Osteoblast (primary cell): ENCODE results near the gene TIMM17B. TPM values are rescaled to one million over a fixed set of nuclear protein-coding genes. Genes with fewer than 3 reads are reported as not detected.

Experiments
- DNase-seq: peaks from one replicate; pipeline ENCODE4 v3.0.0; 2011; ENCODE audit warnings: low spot score, mixed read lengths; ENCODE audit not compliant: insufficient read length; ENCODE audit errors: missing footprints
- H2AFZ ChIP-seq: 2 replicates; pipeline ENCODE4 v1.6.0; 2011; ENCODE audit warnings: mild to moderate bottlenecking, low read length
- H3K27ac ChIP-seq: 2 replicates; pipeline ENCODE4 v1.5.1; 2011; ENCODE audit warnings: mild to moderate bottlenecking, low read depth, low read length, moderate library complexity
- H3K27me3 ChIP-seq: 2 replicates; pipeline ENCODE4 v1.6.0; 2012; ENCODE audit warnings: mild to moderate bottlenecking, control low read depth, inconsistent platforms, low read length, moderate library complexity; ENCODE audit not compliant: insufficient read depth
- H3K36me3 ChIP-seq: 2 replicates; pipeline ENCODE4 v1.5.1; 2011; ENCODE audit warnings: mild to moderate bottlenecking, low read length, control low read depth, moderate library complexity; ENCODE audit not compliant: insufficient read depth
- H3K4me1 ChIP-seq: 2 replicates; pipeline ENCODE4 v1.5.1; 2011; ENCODE audit warnings: mild to moderate bottlenecking, low read length, control low read depth, moderate library complexity; ENCODE audit not compliant: insufficient read depth
- H3K4me2 ChIP-seq: 2 replicates; pipeline ENCODE4 v1.6.0; 2011; ENCODE audit warnings: mild to moderate bottlenecking, low read length; ENCODE audit not compliant: insufficient read depth
- H3K4me3 ChIP-seq: fragments of 200-600 bp; sonication (generic); 3 replicates; pipeline ENCODE4 v1.5.1; 2012; ENCODE audit warnings: mild to moderate bottlenecking, low read length, inconsistent platforms; ENCODE audit not compliant: insufficient read depth
- H3K79me2 ChIP-seq: 2 replicates; pipeline ENCODE4 v1.6.0; 2012; ENCODE audit warnings: mild to moderate bottlenecking, low read length, control low read depth, inconsistent platforms; ENCODE audit not compliant: insufficient read depth
- H3K9me3 ChIP-seq: 2 replicates; pipeline ENCODE4 v1.5.1; 2011; ENCODE audit warnings: low read depth, low read length, control low read depth
- H4K20me1 ChIP-seq: 2 replicates; pipeline ENCODE4 v1.6.0; 2012; ENCODE audit warnings: mild to moderate bottlenecking, low read length, control low read depth; ENCODE audit not compliant: insufficient read depth
- total RNA-seq: library from RNA; depleted of rRNA; stranded (reverse); fragments of >200 nt; gene quantifications from 2 replicates; pipeline ENCODE4 v1.2.3, GENCODE V29; 2012
- TF ChIP-seq, protein P1 (sequence below): IDR thresholded peaks from 2 replicates; pipeline ENCODE4 v1.5.1; 2011; ENCODE audit warnings: mild to moderate bottlenecking, low read depth, low read length, moderate library complexity; ENCODE audit errors: extremely low read depth

The TIMM17B gene
- total RNA-seq, 1 donor, result 24.2 TPM

DNA sequence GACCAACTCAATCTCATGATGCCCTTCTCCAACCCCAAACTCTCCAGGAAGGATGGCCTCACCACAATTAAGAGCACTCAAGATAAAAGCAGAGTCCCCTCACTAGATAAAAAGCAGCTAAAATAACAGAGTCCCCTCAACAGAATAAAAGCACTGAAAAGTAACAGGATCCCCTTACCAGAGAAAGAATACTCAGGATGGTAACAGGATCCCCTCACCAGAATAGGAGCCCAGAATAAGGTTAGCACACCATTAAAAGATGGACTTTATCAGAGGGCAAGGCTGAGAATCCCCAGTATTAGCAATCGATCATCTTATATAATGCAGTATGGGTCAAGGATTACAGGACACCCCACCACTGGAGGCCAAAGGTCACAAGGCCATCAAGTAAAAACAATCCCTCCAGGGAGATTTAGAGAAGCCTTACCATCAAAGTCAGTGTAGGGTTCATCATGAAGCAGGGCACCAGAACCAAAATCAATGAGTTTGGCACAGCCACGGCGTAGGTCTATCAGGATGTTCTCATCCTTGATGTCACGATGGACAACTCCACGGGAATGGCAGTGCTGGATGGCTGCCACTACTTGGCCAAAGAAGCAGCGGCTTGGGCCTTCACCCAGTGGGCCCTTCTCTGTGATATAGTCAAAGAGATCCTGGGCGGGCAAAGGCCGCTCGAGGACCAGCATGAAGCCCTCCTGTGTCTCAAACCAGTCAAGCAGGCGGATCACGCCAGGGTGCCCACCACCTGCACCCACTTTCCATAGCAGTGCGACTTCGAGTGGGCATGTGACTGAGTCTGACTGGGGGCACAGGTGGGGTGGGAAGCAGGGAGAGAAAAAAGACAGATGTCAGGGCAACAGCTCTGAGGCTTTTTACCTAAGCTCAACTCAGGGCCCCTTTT, 17.3 kb upstream of the TIMM17B start:
- H3K36me3 ChIP-seq, result peaks cover 16% of the 10 kb centered on the region
- no peaks in the 10 kb centered on the region for H4K20me1 ChIP-seq
- H3K4me2 ChIP-seq, result no peak overlapping the region
- peaks cover 20% of the 10 kb centered on the region for H3K79me2 ChIP-seq
- H3K27me3 ChIP-seq, result no peaks in the 10 kb centered on the region
- H2AFZ ChIP-seq, result no peak overlapping the region
- TF ChIP-seq, protein P1, sequence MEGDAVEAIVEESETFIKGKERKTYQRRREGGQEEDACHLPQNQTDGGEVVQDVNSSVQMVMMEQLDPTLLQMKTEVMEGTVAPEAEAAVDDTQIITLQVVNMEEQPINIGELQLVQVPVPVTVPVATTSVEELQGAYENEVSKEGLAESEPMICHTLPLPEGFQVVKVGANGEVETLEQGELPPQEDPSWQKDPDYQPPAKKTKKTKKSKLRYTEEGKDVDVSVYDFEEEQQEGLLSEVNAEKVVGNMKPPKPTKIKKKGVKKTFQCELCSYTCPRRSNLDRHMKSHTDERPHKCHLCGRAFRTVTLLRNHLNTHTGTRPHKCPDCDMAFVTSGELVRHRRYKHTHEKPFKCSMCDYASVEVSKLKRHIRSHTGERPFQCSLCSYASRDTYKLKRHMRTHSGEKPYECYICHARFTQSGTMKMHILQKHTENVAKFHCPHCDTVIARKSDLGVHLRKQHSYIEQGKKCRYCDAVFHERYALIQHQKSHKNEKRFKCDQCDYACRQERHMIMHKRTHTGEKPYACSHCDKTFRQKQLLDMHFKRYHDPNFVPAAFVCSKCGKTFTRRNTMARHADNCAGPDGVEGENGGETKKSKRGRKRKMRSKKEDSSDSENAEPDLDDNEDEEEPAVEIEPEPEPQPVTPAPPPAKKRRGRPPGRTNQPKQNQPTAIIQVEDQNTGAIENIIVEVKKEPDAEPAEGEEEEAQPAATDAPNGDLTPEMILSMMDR, result no peak
- no peaks in the 10 kb centered on the region for H3K9me3 ChIP-seq
- H3K27ac ChIP-seq, result no peak overlapping the region
- DNase-seq, result peak; percentile 34
- H3K4me1 ChIP-seq, result peaks cover 13% of the 10 kb centered on the region
- H3K4me3 ChIP-seq, result no peak overlapping the region

DNA sequence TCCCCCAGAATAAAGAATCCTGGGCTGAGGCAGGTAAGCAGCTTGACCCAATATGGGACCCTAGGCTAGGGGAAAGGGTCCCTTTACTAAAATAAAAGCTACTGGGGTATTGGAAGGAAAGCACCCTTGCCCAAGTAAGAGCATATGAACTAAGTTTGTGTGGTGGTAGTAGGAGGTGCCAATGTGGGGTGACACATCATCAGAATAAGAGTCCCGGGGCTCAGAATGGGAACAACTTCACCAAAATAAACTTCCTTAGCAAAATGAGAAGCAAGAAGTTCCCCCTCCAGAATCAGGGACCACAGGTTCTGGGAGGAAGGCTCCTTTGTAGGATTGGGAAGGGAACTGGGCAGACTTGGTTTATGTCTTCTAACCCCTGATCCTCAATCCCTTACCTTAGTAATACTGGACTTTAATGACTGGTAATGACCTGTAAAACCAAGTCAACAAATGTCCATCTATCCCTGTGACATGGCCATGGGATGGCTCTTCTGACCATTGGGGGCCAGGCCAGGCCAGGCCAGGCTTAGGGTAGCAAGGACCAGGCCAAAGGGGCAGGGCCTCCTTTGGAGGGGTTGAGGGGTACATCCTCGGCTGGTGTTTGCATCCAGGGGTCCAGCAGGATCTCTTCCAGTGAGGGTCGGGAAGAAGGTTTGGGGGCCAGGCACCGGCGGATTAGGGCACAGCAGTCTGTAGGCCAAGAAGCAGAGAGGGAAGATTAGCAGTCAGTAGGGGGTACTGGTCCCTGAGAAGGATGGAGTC, 16.2 kb upstream of the TIMM17B start:
- Histone ChIP-seq H2AFZ (no peak overlapping the region), H3K4me1 (peaks cover 3% of the 10 kb centered on the region), H3K36me3 (peaks cover 25% of the 10 kb centered on the region), H3K27ac (no peak overlapping the region), H4K20me1 (no peaks in the 10 kb centered on the region), H3K27me3 (no peaks in the 10 kb centered on the region), H3K79me2 (peaks cover 30% of the 10 kb centered on the region), H3K9me3 (no peaks in the 10 kb centered on the region), H3K4me3 (no peak overlapping the region), H3K4me2 (no peak overlapping the region)
- TF ChIP-seq, protein P1, result no peak
- DNase-seq, result peak; percentile 35

DNA sequence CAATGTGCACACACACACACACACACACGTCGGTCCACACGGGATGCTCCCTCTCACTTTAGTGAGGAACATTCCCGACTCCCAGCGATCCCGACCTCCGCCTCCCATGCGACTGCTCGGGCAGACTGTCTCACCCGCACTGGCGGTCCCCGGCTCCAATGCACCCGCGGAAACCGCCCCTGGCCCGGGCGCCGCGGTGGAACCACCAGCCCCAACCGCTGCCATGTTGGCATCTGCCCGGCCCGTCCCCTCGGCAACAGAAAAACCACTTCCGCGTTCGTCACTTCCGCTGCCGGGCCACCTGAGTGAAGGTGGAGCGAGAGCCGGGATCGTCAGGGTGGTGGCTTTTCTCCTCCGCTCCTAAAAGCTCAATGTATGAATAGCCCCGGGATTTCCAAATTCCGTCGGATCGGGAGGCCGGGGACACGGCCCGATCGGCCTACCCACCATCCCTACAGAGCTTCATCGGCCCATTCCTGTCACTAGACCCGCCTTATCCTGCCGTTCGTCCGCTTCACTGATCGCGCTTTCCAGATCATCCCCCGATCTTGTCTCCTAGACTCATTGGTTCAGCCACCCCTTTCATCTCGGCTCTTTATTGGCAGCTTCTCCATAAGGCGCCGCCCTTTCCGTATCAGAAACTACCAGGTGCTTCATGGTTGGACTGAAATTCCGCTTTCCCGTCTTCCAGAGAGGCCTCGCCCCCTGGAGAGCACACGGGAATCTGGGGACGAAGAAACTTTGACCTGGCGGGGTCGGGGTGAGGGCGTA, 14.0 kb upstream of the TIMM17B start, which contains the start of gene SLC35A2:
SLC35A2 (minus strand) TSS at position 235 of the 771 bp plus-strand sequence; CDS start at position 225, 10 bp downstream.
- peaks cover 36% of the 10 kb centered on the region for H3K79me2 ChIP-seq
- peaks cover 3% of the 10 kb centered on the region for H3K4me1 ChIP-seq
- DNase-seq, result peak; percentile 93
- H3K9me3 ChIP-seq, result no peaks in the 10 kb centered on the region
- no peaks in the 10 kb centered on the region for H3K27me3 ChIP-seq
- TF ChIP-seq, protein P1, result no peak
- peak within 1 kb of the TSS; percentile 67 for H2AFZ ChIP-seq
- peak within 1 kb of the TSS; percentile 84 for H3K4me2 ChIP-seq
- peak within 1 kb of the TSS; percentile 84 for H3K4me3 ChIP-seq
- H3K36me3 ChIP-seq, result peaks cover 29% of the 10 kb centered on the region
- H4K20me1 ChIP-seq, result no peaks in the 10 kb centered on the region
- peak within 1 kb of the TSS; percentile 85 for H3K27ac ChIP-seq
